ENCODE measurements around the gene COX6A2.
"Not testable (repeated sequence)": the region's sequence is repeated elsewhere in the genome, so short reads cannot be mapped to it uniquely, and the experiment has no call there.

Gene COX6A2

DNA sequence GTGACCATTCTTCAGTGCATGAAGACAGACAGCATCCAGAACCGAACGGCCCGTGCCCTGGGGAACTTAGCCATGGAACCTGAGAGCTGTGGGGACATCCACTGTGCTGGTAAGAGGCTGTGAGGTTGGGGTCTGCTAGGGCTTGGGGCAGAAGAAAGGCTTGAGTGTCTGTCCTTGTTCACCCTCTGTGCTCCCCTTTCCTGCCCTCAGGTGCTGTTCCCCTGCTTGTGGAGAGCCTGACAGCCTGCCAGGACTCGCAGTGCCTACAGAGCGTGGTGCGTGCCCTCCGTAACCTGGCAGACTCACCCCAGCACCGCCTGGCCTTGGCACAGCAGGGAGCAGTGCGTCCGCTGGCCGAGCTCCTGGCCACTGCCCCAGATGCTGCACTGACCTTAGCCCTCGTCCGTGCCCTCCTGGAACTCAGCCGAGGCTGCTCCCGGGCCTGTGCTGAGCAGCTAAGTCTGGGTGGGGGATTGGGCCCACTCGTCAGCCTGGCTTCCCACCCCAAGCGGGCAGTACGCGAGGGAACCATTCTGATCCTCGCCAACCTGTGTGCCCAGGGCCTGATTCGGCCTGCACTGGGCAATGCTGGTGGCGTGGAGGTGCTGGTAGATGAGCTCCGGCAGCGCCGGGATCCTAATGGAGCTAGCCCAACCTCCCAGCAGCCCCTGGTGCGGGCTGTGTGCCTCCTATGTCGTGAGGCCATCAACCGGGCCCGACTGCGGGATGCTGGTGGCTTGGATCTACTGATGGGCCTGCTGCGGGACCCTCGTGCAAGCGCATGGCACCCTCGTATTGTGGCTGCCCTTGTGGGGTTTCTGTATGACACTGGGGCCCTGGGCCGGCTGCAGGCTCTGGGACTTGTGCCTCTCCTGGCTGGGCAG, 34.0 kb upstream of the COX6A2 start:
- no peak for DNase-seq (ENCODE audit: low read depth in 2 of 2)

DNA sequence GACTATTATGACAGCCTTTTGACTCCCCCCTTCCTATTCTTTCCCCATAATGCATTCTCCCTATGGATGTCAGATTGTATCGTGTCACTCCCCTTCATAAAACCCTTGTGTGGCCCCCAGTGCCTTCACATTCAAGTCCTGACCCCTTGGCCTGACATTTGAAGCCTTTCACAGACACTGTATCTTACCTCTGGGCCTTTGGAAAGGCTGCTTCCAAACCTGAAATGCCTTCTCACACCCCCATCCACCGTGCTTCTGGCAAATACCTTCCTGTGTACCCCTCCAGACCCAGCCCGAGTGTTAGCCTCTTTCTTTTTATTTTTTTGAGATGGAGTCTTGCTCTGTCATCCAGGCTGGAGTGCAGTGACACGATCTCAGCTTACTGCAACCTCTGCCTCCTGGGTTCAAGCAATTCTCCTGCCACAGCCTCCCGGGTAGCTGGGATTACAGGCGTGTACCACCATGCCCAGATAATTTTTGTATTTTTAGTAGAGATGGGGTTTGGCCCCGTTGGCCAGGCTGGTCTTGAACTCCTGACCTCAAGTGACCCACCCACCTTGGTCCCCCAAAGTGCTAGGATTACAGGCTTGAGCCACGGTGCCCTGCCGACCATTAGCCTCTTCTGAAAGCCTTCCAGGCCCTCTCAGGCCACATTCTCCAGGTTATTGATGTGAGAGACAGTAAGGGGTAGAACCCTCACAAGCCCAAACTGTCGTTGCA, 33.2 kb upstream of the COX6A2 start:
- no peak for DNase-seq (ENCODE audit: low read depth in 2 of 2)

DNA sequence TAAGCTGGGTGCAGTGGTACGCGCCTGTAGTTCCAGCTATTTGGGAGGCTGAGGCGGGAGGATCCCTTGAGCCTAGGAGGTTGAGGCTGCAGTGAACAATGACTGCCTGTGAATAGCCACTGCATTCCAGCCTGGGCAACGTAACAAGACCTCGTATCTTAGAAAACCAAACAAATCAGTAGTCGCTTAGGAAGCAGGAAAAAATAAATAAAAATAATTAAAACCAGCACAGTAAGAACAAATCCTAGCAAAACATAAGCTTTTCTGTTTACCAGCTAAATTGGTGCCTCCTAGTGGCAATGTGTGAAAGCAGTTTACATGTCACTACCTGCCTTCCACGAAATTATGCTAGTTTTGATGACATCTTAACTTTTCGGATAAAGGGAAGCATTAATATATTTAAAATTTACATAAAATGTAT, 32.4 kb upstream of the COX6A2 start:
- DNase-seq (ENCODE audit: low read depth in 2 of 2), result no peak

DNA sequence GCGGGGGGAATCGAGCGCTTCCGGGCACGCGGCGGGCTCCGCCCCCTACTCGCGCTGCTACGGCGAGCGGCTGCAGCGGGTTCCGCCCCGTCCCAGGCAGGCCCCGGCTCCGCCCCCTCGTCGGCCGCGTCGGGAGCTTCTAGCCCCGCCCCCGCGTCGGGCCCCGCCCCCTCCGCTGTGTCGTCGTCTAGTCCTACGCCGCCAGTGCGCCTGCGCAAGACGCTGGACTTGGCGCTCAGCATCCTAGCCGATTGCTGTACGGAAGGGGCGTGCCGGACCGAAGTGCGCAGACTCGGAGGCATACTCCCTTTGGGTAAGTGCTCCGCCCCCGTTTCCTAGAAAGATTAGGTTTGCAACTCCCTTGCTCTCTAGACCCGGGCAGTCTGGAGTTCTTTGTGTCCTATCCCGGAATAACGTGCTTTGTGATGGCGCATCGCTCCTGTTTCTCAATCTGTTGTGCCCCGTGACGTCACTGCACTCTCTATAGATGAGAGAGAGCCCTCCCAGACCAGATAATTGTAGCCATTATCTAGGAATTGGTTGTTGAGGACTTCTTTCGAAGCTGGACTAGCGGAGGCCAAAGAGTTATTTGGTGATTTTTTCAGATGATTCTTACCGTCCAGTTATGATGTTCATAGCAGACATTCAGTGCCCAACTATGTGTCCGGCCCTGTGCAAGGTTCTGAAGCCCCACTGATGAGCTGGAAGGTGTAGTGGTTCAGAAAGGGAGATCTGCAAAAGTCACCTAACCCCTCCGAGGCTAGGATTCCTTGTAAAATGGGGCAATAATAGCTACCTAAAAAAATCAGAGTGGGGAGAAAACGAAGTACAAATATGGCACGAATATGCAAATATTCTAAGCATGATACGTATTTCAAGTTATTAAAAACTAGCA, 31.8 kb upstream of the COX6A2 start:
- peak; percentile 100 for DNase-seq (ENCODE audit: low read depth in 2 of 2)

DNA sequence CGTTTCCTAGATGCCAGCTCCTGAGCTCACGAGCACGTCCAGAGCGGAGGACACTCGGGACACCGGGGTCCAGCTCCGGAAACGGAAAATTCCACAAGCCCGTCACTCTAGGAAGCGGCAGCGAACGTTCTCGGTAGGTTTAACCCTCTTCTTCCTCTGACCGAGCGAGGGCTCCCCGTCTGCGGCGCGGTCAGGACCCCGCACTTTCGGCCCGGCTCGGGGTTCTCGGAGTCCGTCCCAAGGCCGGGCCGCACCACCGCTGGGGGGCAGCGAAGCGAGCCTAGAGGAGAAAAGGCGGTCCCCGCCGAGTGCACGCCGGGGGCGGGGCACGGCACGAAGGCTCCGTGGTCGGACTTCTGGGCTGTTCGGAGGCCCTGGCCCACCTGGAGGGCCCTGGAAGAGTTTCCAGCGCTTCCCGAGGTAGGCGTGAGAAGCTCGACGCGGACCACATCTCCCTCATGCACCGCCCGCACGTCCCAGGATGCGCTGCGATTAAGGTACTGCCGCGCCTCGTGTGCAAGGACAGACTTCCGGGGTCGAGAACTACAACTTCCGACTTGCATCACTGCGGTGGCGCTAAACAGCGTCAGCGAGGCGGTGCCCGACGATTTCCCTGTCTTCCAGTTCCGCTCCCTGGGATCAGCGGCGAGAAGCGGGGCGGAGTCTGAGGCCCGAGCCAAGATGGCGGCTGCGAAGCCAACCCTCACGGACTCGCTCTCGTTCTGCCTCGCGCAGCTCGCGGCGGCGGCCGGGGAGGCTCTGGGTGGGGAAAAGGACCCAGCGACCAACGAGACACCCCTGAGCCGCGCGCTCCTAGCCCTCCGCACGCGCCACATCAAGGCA, 30.9 kb upstream of the COX6A2 start, which contains the start of gene ARMC5:
Gene ARMC5, plus strand, starts transcription at position 658 of the 843 bp plus-strand sequence. Its CDS starts 24 bp downstream, at position 682.
- peak; percentile 90 to 93 for DNase-seq (ENCODE audit: low read depth in 2 of 2)

DNA sequence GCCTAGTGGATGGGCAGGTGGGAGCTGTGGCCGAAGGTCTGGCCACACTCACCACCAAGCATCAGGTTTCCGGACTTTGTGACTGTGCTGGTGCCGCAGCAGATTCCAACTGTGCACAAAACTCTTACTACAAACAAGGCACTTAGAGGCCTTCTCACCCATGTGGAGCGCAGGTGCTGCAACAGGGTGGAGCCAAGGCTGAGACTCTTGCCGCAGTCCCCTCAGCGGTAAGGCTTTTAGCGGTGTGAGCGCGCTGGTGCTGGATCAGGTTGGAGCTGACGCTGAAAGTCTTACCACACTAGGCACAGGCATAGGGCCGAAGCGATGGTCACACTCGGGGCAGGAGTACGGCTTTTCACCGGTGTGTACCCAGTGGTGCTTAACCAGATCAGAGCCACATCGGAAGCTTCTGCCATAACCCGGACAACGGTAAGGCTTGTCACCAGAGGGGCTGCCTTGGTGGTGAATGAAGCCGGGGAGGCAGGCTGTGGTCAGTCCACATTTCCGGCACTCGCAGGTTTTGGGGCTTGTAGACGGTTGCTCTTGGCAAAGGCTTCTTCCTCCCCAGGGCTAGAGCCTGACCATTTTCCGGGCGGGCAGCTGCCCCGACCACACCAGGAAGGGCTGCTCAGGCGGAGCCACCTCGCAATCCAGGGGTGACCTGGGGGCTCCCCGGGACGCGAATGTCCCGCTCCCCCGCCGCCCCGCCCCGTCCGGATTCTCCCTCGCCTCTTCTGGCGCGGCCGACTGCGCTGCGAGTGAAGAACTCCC, 30.1 kb upstream of the COX6A2 start:
- peak in 1 of 2 donors; percentile 19 for DNase-seq (ENCODE audit: low read depth in 2 of 2)

DNA sequence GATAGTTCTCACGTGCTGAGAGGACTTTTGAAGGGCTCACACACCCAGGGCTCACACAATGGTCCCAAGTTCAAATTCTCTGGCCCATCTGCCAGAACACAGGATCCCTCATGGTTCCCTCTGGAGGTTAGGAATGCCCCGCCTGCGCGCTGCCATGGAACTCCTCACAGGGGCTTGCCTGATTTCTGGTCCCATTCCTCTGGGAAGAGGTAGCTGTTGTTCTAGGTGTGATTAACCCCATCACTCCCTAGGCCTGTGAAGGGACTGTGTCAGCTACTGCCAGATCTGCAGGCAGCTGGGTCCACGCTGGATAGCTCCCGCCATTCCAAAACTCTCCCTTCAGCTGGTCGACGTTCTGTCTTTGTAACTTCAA, 28.8 kb upstream of the COX6A2 start:
- DNase-seq (ENCODE audit: low read depth in 2 of 2), result no peak

DNA sequence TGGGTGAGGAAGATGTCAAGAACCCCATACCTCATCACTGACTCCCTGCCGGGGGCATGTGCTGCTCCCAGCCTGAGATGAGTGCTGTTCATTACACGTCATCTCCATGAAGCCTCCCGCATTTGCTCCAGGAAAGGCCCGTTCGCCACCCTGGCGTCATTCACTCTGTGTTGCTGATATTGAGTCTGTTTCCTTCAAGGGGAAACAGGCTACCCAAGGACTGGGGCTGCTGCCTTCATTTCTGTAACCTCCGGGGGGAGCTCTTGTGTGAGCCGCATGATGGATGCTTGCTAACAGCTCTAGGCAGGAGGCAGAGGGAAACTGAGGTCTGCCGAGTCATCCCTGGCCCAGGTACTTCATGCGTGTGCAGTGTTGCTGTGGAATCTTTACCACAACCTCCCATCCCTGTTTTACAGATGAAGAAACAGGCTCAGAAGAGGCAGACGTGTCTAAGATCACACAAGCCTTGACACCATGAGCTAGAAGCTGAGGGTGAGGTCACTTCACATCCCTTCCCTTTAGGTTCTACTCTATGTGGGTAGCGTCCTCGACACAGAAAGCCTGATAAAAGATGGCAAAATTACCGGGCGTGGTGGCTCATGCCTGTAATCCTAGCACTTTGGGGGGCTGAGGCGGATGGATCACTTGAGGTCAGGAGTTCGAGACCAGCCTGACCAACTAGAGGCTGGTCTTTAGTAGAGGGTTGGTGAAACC, 27.6 kb upstream of the COX6A2 start:
- no peak for DNase-seq (ENCODE audit: low read depth in 2 of 2)

DNA sequence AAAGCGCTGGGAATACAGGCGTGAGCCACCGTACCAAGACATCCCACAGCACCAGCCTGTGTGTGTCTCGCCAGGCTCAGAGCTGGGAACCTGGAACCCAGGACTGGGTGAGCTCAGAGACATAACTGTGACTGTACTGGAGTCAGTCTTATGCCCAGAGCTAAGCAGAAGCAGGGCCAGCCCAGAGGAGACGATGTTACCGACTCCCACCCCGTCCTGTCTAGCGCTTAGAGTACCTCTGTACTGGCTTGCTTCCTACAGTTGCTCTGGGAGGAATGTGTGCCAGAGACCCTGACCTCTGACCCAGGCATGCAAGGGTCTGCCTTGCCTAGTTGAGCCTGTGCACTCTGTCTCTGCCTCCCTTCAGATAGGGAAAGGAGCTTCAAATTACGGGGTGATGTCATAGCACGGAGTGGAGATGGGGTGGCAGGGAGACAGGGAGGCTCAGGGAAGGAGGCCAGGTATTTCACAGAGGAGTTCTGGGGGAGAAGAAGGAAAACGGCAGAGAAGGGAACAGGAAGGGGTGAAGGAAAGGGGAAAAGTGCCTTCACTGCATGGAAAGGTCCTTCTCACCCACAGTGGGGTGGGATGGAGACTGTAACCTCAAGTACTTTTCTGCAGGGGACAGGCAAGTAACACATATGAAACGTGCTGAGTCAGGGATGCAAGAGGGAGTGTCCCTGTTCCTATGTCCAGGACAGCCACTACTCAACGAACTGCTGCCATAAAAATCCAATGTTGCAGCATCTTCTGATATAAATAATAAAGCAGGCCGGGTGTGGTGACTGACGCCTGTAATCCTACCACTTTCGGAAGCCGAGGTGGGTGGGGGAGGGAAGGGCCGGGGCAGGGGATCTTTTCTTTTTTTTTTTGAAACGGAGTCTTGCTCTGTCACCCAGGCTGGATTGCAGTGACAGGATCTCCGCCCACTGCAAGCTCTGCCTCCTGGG, 25.4 kb upstream of the COX6A2 start:
- DNase-seq (ENCODE audit: low read depth in 2 of 2), result no peak

DNA sequence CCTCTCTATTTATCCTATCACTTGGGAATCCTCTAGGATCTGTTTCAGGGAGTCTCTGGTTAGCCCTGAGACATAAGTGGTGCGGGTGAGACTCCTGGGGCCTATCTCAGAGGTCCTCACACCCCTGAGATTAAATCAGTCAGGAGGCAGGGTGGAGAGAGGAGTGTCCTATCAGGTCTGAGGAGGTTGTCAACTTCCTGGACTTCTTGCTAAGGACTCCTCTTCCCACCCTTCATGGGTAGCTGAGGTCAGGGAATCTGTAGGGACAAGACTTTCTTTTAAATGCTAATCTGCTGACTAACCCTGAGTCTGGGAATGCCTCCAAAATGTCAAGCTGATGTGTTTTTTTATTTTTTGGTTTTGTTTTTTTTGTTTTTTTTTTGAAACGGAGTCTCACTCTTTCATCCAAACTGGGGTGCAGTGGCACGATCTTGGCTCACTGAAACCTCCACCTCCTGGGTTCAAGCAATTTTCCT, 24.5 kb upstream of the COX6A2 start:
- no peak for DNase-seq (ENCODE audit: low read depth in 2 of 2)

DNA sequence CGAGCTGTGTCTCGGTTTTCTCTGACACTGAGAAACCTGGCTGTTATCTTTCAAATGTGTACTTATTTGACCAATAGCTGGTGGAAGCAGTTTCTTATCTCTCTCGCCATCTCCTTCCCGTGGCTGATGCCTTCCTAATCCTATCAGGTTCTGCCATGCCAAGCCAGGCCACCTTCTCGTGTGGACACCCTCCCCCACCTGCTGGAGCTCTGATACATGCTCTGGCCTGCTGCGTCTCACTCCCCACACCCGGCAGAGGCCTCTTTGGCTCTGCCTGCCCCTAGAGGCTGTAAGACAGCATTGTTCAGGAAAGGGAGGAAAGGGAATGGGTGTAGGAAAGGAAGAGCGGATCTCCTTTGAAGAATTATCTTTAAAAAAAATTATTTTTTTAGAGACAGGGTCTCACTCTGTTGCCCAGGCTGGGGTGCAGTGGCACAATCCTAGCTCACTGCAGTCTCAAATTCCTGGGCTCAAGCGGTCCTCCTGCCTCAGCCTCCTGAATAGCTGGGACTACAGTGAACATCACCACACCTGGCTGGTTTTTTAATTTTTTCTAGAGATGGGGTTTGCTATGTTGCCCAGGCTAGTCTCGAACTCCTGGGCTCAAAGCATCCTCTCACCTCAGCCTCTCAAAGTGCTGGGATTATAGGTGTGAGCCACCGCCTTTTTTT, 23.7 kb upstream of the COX6A2 start:
- DNase-seq (ENCODE audit: low read depth in 2 of 2), result no peak

DNA sequence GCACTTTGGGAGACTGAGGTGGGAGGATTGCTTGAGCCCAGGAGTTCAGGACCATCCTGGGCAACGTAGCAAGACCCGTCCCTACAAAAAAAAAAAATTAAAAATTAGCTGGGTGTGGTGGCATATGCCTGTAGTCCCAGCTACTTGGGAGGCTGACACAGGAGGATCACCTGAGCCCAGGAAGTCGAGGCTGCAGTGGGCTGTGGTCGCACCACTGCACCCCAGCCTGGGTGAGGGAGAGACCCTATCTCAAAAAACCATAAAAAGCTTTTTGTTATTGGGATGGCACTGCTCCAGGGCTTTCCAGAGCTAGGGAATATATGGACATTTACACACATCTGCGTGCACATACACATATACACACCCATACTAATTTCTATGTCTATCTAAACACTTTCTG, 23.0 kb upstream of the COX6A2 start:
- DNase-seq (ENCODE audit: low read depth in 2 of 2), result no peak

DNA sequence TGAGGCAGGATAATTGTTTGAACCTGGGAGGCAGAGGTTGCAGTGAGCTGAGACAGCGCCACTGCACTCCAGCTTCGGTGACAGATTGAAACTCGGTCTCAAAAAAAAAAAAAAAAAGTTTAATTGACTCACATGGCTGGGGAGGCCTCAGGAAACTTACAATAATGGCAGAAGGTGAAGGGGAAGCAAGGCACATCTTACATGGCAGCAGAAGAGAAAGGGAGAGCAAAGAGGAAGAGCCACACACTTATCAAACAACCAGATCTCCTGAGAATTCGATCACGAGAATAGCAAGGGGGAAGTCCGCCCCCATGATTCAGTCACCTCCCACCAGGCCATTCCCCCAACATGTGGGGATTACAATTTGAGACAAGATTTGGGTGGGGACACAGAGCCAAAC, 17.8 kb upstream of the COX6A2 start:
- DNase-seq (ENCODE audit: low read depth in 2 of 2), result not testable (repeated sequence)

DNA sequence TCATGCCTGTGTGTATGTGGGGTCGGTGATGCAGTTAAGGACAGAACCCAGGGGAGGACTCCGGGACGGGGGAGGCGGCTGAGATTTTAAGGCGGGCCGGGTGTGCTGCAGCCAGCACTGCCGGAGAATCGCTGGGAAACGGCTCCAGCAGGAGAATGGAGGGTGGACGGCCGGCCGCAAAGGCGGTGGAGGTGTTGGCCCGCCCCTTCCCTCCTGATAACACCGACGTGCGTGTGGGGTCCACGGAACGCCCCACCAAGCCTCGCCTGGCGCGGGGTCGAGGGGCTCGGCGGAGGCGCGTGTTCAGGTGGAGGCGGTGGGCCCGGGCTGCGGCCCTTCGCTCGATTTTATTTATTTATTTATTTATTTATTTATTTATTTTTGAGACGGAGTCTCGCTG, 13.8 kb upstream of the COX6A2 start:
- no peak for DNase-seq (ENCODE audit: low read depth in 2 of 2)

DNA sequence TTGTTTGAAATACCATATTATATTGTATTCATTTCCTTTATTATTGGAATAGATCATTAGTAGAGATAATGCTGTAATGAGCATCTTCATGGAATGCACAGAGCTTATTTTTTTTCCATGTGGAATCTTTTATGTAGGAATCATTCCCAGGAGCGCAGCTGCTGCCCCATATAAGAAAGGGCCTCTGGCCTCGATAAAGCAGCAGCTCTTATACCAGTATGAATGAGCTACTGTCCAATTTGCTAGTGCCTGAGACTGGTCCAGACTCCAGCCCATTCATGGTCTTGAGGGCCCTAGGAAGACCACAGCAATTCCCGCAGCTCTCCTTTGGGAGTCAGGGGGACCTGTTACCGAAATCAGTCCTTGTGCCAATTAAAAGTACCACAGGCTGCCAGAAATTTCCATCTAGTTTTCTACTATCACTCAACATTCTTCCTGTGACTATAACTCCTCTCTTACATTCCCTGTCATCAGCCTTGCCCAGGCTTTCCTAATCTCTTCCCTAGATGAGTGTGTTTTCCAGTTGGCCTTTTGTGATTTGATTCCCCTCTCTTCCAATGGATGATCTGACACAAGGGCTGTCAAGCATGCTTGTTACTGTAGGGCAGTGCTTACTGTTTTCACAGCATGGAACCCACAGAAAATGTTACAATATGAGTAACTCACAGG, 12.5 kb upstream of the COX6A2 start:
- no peak for DNase-seq (ENCODE audit: low read depth in 2 of 2)

DNA sequence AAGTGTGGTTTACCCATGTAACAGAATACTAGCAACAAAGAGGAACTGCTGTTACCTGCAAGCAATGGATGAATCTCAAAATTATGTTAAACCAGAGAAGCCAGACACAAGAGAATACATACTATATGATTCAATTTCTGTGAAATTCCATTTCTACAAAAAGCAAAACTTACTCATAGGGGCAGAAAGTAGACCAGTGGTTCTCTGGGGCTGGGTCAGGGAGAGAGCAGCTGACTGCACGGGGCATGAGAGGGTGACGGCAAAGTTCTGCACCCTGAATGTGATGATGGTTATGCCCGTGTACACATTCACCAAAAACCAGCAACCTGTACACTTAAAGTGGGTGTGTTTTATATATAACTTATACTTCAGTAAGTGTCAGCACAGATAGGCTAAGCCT, 11.4 kb upstream of the COX6A2 start:
- DNase-seq (ENCODE audit: low read depth in 2 of 2), result no peak

DNA sequence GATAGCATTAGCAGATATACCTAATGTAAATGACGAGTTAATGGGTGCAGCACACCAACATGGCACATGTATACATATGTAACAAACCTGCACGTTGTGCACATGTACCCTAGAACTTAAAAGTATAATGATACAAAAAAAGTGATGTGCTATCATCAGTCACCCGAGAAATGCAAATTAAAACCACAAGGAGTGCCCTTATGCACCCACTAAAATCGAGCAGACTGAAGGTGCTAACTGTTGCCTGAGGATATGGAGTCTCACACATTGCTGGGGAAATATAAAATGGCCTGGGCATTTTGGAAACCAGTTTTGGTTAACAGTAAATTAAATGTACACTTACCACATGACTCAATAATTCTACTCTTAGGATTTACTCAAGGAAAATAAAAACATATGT, 10.9 kb upstream of the COX6A2 start:
- not testable (repeated sequence) for DNase-seq (ENCODE audit: low read depth in 2 of 2)

All from stimulated activated CD8-positive, alpha-beta memory T cell treated with anti-CD3 and anti-CD28 coated beads, Interleukin-7, amount 100 ng/mL, for 1 hour (primary cell).